NCI-H2107 treated with DMSO at 0.1 percent for 48 hours (cell line): ENCODE data around the gene SLC5A11.
"Not testable (repeated sequence)": the region's sequence is repeated elsewhere in the genome, so short reads cannot be mapped to it uniquely, and the experiment has no call there.

Experiments
- DNase-seq: peaks from one replicate; lab custom pipeline; 2025; ENCODE audit not compliant: unreplicated experiment; lab: John Stamatoyannopoulos, UW

Gene SLC5A11, protein sequence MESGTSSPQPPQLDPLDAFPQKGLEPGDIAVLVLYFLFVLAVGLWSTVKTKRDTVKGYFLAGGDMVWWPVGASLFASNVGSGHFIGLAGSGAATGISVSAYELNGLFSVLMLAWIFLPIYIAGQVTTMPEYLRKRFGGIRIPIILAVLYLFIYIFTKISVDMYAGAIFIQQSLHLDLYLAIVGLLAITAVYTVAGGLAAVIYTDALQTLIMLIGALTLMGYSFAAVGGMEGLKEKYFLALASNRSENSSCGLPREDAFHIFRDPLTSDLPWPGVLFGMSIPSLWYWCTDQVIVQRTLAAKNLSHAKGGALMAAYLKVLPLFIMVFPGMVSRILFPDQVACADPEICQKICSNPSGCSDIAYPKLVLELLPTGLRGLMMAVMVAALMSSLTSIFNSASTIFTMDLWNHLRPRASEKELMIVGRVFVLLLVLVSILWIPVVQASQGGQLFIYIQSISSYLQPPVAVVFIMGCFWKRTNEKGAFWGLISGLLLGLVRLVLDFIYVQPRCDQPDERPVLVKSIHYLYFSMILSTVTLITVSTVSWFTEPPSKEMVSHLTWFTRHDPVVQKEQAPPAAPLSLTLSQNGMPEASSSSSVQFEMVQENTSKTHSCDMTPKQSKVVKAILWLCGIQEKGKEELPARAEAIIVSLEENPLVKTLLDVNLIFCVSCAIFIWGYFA

GRCh38 chr16:24845726-24846547 lies at the start of gene SLC5A11:
SLC5A11 (plus strand) TSS chr16:24845963; CDS start chr16:24858644, 12,681 bp downstream.
- DNase-seq, result no peak

GRCh38 chr16:24800586-24800985 lies 45.2 kb upstream of the SLC5A11 start:
- no peak for DNase-seq

DNA sequence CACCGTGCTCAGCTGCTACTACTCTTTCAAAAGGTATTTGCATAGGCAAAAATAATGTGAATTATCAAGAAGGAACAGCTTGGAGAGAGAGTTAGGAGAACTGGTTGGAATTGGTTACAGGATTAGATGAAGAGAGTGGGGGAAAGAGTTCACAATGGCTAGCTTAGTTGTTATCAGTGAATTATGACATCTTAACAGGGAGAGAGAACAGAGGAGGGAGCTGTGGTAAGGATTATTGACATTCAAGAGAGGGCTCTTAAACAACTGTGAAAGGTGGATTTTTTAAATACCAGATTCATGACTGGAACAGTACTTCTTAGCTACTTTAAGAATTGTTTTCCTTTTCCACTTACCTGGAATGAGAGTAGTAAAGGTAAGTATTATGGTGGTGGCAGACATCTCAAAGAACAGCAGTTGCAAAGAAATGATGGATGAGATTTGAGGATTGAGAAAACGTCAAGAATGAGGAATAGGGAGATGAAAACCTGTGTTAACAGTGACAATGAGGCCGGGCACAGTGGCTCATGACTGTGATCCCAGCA lies 43.9 kb upstream of the SLC5A11 start:
- no peak for DNase-seq

DNA sequence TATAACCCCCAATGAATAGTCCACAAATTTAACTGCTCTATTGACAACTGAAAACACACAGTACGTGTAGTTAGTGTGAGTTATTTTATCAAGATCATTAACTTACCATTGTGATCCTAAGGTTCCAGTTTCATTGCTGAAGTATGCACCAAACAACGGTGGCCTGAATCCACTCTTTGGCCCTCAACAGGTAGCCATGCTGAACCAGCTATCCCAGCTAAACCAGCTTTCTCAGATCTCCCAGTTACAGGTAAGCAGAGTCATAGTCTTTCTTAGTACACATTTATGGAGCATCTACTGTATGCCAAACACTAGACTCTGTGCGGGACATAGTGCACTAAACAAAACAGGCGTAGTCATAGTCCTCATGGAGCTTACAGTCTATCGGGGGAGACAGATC lies 40.3 kb upstream of the SLC5A11 start:
- no peak for DNase-seq

DNA sequence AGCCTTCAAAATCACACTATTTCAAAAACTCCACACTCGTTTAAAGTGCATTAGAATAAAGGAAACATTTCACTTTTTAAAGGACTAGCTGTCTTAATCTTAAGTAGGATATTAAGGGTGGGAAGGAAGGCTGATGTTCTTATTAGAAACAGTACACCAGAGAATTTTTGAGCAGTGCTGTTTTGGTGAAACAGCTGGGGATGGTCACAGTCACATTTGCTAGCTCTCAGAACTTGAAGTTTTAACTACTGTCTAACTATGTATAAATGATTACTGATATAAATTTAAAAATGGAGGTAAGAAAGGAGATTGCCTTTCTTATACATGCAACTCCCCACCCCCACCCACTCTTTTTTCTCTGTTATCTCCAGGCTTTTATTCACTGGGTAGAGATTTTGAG lies 38.5 kb upstream of the SLC5A11 start:
- no peak for DNase-seq

DNA sequence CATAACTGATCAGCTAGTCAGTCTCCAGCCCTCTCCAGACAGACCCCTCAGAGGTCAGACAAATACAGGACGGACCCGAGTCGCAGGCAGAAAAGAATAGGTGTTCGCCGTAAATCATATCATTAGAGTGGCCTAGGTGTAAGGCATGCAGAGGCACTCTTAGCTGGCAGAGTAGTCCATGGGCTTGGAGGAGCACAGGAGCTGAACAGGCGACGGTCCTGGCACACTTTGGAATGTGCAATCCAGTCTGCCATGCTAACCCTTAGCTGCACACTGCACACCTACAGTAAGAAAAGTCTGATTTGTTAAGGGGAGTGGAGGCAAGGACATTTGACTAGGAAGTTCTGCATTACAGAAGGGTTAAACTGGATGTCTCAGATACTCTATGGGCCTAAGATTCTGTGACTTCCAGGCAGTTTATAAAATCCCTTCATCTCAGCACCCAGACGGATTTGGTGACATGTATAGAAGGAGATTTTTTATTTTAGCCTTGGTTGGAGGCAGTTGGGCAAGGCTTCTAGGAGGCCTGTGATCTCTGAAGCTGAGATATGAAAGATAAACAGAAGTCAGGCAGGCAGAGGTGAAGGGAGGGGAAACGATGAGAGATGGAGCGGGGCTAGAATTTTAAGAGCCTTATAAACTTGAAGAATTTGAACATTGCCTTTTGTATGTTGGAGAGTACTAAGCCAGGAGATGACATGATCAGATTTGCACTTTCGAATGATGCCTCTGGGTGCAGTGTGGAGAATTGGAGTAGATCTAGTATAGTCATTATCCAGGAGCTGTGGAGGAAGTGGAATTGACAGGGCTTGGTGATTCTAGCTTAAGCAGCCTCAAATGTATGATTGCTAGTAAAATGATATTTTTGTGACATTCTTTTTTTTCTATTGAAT lies 34.6 kb upstream of the SLC5A11 start:
- DNase-seq, result no peak

DNA sequence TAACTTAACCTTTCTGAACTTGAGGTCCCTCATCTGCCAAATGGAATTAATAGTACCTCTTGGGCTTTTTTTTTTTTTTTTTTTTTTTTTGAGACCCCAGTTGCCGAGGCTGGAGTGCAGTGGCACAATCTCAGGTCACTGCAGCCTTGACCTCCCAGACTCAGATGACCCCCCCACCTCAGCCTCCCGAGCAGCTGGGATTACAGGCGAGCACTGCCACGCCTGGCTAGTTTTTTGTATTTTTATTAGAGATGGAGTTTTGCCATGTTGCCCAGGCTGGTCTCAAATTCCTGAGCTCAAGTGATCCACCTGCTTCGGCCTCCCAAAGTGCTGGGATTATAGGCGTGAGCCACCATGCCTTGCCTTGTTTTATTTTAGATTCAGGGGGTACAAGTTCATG lies 33.0 kb upstream of the SLC5A11 start:
- not testable (repeated sequence) for DNase-seq

GRCh38 chr16:24815021-24815420 lies 30.7 kb upstream of the SLC5A11 start:
- DNase-seq, result peak; percentile 11

- no peak for DNase-seq
These were observed 29.1 kb upstream of the SLC5A11 start for GRCh38 chr16:24816688-24817087.

- DNase-seq, result no peak
These were observed 26.2 kb upstream of the SLC5A11 start for GRCh38 chr16:24819462-24820040.

- no peak for DNase-seq
These were observed 25.2 kb upstream of the SLC5A11 start for GRCh38 chr16:24820522-24820921.

DNA sequence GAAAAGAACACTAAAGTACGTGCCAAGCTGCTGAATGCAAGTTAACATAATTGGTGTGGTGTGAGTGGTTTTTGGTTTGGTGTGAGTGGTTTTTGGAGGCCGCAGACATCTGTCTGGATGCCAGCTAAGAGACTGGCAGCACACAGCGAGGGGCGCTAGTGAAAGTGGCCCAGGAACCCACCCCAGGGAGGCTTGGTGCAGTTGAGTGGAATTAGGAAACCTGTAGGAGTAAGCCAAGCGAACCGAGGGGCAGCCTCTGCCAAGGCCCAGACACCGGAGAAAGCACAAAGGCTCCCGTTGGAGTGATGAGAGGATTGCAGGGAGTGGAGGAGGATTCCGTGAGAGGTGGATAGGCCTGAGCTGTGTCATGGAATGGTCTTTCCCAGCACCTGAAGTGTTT lies 24.6 kb upstream of the SLC5A11 start:
- no peak for DNase-seq

- no peak for DNase-seq
These were observed 23.2 kb upstream of the SLC5A11 start for GRCh38 chr16:24822542-24822941.

DNA sequence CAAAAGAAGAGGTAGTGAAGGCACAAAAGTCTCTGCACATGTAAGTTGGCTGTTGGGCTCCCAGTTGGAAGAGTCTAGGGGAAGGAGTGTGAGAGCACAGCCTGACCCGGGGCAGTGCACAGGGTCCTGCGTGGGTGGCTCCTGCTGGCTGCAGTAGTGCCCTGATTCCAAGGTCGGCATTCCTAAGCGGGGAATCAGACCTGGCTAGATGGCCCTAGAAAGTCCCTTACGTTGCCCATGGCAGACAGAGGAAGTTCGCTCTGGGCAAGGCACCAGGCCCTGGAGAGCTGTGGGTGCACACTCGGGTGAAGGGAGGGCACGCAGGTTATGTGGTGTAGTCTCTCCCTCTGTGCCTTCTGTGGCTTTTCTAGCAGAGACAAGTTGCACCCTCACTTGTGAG lies 22.8 kb upstream of the SLC5A11 start:
- DNase-seq, result no peak

GRCh38 chr16:24825696-24826095 lies 20.1 kb upstream of the SLC5A11 start:
- DNase-seq, result no peak

DNA sequence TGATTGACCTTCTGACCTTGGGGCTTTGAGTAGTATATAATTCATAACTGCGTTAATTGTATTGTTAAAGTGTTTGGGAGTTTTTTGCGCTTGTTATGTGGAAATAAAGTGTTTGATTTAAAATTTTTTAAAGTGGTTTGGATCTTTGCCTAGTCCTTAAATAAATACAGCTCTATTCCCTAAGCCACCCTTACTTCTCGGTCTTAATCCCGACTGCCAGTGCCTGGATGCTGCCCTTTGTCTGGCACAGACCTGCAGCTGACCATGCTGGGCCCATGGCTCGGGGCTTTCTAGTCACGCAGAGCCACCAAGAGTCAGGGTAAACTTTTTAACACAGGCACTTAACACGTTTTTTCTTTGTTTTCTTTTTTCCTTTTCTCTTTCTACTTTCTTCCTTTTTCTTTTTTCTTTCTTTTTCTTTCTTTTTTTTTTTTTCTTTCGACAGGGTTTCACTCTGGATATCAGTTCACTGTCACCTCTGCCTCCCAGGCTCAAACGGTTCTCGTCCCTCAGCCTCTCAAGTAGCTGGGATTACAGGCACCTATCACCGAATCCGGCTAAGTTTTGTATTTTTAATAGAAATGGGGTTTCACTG lies 19.6 kb upstream of the SLC5A11 start:
- no peak for DNase-seq

- DNase-seq, result no peak
These were observed 18.8 kb upstream of the SLC5A11 start for GRCh38 chr16:24826817-24827566.

- DNase-seq, result no peak
These were observed 16.6 kb upstream of the SLC5A11 start for GRCh38 chr16:24829153-24829552.

DNA sequence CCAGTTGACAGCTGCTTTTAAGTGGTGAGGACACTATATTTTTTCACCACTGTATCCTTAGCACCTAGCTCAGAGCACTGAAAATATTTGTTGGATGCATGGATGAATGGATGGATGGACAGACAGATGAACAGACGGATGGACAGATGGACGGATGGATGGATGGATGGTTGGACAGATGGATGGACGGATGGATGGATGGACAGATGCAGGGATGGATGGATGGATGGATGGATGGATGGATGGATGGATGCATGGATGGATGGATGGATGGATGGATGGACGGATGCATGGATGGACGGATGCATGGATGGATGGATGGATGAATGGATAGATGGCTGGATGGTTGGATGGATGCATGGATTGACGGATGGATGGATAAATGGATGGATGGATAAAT lies 12.4 kb upstream of the SLC5A11 start:
- DNase-seq, result no peak
